HEK293 (cell line): ENCODE measurements around the gene CENATAC.

Experiments
- GLIS1 ChIP-seq: fragments of 450-650 bp; formaldehyde crosslinking; IDR thresholded peaks from 2 replicates; pipeline ENCODE4 v1.5.1; 2016; ENCODE audit warnings: missing biosample characterization, missing genetic modification characterization
- GLIS2 ChIP-seq: fragments of 450-650 bp; formaldehyde crosslinking; IDR thresholded peaks from 2 replicates; pipeline ENCODE4 v1.5.1; 2016; ENCODE audit warnings: missing biosample characterization, missing genetic modification characterization
- MYNN ChIP-seq: fragments of 450-650 bp; formaldehyde crosslinking; IDR thresholded peaks from 2 replicates; pipeline ENCODE4 v1.5.1; 2016; ENCODE audit warnings: missing biosample characterization, missing genetic modification characterization, borderline replicate concordance
- OSR2 ChIP-seq: fragments of 450-650 bp; formaldehyde crosslinking; IDR thresholded peaks from 2 replicates; pipeline ENCODE4 v1.5.1; 2016; ENCODE audit warnings: missing biosample characterization, missing genetic modification characterization
- YY1 ChIP-seq: fragments of 450-650 bp; formaldehyde crosslinking; IDR thresholded peaks from 2 replicates; pipeline ENCODE4 v1.5.1; 2018; ENCODE audit warnings: missing biosample characterization, missing genetic modification characterization
- ZNF132 ChIP-seq: fragments of 450-650 bp; formaldehyde crosslinking; IDR thresholded peaks from 2 replicates; pipeline ENCODE4 v1.5.1; 2017; ENCODE audit warnings: missing biosample characterization, missing genetic modification characterization, borderline replicate concordance
- ZNF169 ChIP-seq: fragments of 450-650 bp; formaldehyde crosslinking; IDR thresholded peaks from 2 replicates; pipeline ENCODE4 v1.5.1; 2016; ENCODE audit warnings: missing biosample characterization, missing genetic modification characterization
- ZNF239 ChIP-seq: fragments of 450-650 bp; formaldehyde crosslinking; IDR thresholded peaks from 2 replicates; pipeline ENCODE4 v1.5.1; 2016; ENCODE audit warnings: missing biosample characterization, missing genetic modification characterization
- ZNF350 ChIP-seq: fragments of 450-650 bp; formaldehyde crosslinking; IDR thresholded peaks from 2 replicates; pipeline ENCODE4 v1.5.0; 2017; ENCODE audit warnings: missing biosample characterization, mild to moderate bottlenecking, missing genetic modification characterization
- ZNF37A ChIP-seq: fragments of 450-650 bp; IDR thresholded peaks from 2 replicates; pipeline ENCODE4 v1.5.1; 2018; ENCODE audit warnings: missing biosample characterization, missing genetic modification characterization
- ZNF529 ChIP-seq: fragments of 450-650 bp; formaldehyde crosslinking; IDR thresholded peaks from 2 replicates; pipeline ENCODE4 v1.5.1; 2017; ENCODE audit warnings: missing genetic modification characterization, missing biosample characterization; ENCODE audit not compliant: insufficient replicate concordance
- ZNF555 ChIP-seq: fragments of 450-650 bp; formaldehyde crosslinking; conservative IDR thresholded peaks from 2 replicates; pipeline ENCODE4 v1.5.1; 2017; ENCODE audit warnings: missing biosample characterization, mild to moderate bottlenecking, missing genetic modification characterization, inconsistent platforms
- ZNF621 ChIP-seq: fragments of 450-650 bp; formaldehyde crosslinking; IDR thresholded peaks from 2 replicates; pipeline ENCODE4 v1.5.1; 2017; ENCODE audit warnings: missing biosample characterization, missing genetic modification characterization
- ZNF670 ChIP-seq: fragments of 450-650 bp; formaldehyde crosslinking; IDR thresholded peaks from 2 replicates; pipeline ENCODE4 v1.5.1; 2016; ENCODE audit warnings: missing biosample characterization, missing genetic modification characterization, low read depth
- ZNF792 ChIP-seq: fragments of 450-650 bp; formaldehyde crosslinking; IDR thresholded peaks from 2 replicates; pipeline ENCODE4 v1.5.1; 2016; ENCODE audit warnings: missing biosample characterization, missing genetic modification characterization
- TF ChIP-seq, protein P1 (sequence below): fragments of 450-650 bp; formaldehyde crosslinking; IDR thresholded peaks from 2 replicates; pipeline ENCODE4 v1.5.1; 2016; ENCODE audit warnings: missing biosample characterization, missing genetic modification characterization
- TF ChIP-seq, protein P2 (sequence below): fragments of 450-650 bp; formaldehyde crosslinking; IDR thresholded peaks from 2 replicates; pipeline ENCODE4 v1.5.1; 2016; ENCODE audit warnings: missing biosample characterization, missing genetic modification characterization
- TF ChIP-seq, protein P3 (sequence below): fragments of 450-650 bp; formaldehyde crosslinking; optimal IDR thresholded peaks from 2 replicates; pipeline ENCODE3; 2016; ENCODE audit warnings: missing biosample characterization, mild to moderate bottlenecking, missing genetic modification characterization
- TF ChIP-seq, protein P4 (sequence below): fragments of 450-650 bp; formaldehyde crosslinking; IDR thresholded peaks from 2 replicates; pipeline ENCODE4 v1.5.1; 2016; ENCODE audit warnings: missing biosample characterization, missing genetic modification characterization, low read depth
- TF ChIP-seq, protein P5 (sequence below): fragments of 450-650 bp; formaldehyde crosslinking; IDR thresholded peaks from 2 replicates; pipeline ENCODE4 v1.5.1; 2017; ENCODE audit warnings: missing biosample characterization, mild to moderate bottlenecking, missing genetic modification characterization, moderate library complexity
- TF ChIP-seq, protein P6 (sequence below): IDR thresholded peaks from 2 replicates; pipeline ENCODE4 v1.6.1; 2011; ENCODE audit warnings: mild to moderate bottlenecking, low read depth, low read length, borderline replicate concordance
- TF ChIP-seq, protein P7 (sequence below): fragments of 450-650 bp; formaldehyde crosslinking; IDR thresholded peaks from 2 replicates; pipeline ENCODE4 v1.5.1; 2016; ENCODE audit warnings: missing biosample characterization, missing genetic modification characterization, borderline replicate concordance

The CENATAC gene

DNA sequence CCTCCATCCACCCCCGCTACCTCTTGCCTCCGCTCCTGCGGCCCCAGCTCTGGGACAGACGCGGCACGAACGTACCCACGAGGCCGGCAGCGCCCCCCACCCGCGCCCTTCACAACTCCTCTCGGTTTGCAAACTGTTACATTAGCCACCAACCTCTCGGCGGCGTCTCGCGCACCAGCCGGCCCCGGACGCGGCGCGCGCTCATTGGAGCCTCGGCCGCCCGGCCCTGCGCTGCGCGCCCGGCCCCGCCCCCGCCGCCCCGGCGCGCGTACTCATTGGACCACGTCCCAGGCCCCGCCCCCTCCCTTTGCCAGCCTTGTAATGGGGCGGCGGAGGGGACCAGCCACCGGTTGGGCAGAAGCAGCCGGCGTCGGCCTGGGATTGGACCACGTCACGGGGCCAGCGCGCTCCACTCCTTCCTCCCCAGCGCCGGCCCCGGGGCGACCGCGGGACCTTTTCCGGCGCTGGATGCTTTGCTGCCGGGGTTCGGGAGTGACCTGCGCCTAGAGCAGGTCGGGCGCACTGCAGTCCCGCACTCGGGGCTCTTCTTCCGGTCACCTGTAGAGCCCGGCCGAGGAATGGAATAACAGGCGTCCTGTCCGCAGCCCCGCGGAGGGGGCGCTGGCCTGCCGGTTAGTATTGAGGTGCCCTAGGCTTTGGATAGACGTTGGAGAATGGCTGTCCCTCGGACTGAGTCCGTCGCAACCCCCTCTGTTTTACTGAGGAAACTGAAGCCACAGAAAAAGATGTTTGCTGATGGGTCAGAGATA, 59.2 kb downstream of the CENATAC start, which contains the start of gene HYOU1 (continued):
- TF ChIP-seq, protein P1, sequence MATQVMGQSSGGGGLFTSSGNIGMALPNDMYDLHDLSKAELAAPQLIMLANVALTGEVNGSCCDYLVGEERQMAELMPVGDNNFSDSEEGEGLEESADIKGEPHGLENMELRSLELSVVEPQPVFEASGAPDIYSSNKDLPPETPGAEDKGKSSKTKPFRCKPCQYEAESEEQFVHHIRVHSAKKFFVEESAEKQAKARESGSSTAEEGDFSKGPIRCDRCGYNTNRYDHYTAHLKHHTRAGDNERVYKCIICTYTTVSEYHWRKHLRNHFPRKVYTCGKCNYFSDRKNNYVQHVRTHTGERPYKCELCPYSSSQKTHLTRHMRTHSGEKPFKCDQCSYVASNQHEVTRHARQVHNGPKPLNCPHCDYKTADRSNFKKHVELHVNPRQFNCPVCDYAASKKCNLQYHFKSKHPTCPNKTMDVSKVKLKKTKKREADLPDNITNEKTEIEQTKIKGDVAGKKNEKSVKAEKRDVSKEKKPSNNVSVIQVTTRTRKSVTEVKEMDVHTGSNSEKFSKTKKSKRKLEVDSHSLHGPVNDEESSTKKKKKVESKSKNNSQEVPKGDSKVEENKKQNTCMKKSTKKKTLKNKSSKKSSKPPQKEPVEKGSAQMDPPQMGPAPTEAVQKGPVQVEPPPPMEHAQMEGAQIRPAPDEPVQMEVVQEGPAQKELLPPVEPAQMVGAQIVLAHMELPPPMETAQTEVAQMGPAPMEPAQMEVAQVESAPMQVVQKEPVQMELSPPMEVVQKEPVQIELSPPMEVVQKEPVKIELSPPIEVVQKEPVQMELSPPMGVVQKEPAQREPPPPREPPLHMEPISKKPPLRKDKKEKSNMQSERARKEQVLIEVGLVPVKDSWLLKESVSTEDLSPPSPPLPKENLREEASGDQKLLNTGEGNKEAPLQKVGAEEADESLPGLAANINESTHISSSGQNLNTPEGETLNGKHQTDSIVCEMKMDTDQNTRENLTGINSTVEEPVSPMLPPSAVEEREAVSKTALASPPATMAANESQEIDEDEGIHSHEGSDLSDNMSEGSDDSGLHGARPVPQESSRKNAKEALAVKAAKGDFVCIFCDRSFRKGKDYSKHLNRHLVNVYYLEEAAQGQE (tag by site-specific recombination) = no peak
- TF ChIP-seq ZNF670 (no peak), ZNF350 (no peak), MYNN (tag by site-specific recombination) (no peak), YY1 (tag by site-specific recombination) (no peak), OSR2 (tag by site-specific recombination) (no peak), ZNF621 (no peak), ZNF792 (no peak), ZNF555 (tag by site-specific recombination) (no peak), ZNF37A (tag by site-specific recombination) (no peak), ZNF169 (tag by site-specific recombination) (no peak), ZNF529 (tag by site-specific recombination) (no peak), ZNF132 (tag by site-specific recombination) (no peak), ZNF239 (no peak), GLIS1 (tag by site-specific recombination) (no peak), GLIS2 (tag by site-specific recombination) (no peak; the same call in 1 of the 2 replicates)
- TF ChIP-seq, protein P2, sequence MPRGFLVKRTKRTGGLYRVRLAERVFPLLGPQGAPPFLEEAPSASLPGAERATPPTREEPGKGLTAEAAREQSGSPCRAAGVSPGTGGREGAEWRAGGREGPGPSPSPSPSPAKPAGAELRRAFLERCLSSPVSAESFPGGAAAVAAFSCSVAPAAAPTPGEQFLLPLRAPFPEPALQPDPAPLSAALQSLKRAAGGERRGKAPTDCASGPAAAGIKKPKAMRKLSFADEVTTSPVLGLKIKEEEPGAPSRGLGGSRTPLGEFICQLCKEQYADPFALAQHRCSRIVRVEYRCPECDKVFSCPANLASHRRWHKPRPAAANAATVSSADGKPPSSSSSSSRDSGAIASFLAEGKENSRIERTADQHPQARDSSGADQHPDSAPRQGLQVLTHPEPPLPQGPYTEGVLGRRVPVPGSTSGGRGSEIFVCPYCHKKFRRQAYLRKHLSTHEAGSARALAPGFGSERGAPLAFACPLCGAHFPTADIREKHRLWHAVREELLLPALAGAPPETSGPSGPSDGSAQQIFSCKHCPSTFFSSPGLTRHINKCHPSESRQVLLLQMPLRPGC (tag by site-specific recombination) = no peak
- TF ChIP-seq, protein P3, sequence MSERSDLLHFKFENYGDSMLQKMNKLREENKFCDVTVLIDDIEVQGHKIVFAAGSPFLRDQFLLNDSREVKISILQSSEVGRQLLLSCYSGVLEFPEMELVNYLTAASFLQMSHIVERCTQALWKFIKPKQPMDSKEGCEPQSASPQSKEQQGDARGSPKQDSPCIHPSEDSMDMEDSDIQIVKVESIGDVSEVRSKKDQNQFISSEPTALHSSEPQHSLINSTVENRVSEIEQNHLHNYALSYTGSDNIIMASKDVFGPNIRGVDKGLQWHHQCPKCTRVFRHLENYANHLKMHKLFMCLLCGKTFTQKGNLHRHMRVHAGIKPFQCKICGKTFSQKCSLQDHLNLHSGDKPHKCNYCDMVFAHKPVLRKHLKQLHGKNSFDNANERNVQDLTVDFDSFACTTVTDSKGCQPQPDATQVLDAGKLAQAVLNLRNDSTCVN (tag by site-specific recombination) = peak; percentile 90
- TF ChIP-seq, protein P4, sequence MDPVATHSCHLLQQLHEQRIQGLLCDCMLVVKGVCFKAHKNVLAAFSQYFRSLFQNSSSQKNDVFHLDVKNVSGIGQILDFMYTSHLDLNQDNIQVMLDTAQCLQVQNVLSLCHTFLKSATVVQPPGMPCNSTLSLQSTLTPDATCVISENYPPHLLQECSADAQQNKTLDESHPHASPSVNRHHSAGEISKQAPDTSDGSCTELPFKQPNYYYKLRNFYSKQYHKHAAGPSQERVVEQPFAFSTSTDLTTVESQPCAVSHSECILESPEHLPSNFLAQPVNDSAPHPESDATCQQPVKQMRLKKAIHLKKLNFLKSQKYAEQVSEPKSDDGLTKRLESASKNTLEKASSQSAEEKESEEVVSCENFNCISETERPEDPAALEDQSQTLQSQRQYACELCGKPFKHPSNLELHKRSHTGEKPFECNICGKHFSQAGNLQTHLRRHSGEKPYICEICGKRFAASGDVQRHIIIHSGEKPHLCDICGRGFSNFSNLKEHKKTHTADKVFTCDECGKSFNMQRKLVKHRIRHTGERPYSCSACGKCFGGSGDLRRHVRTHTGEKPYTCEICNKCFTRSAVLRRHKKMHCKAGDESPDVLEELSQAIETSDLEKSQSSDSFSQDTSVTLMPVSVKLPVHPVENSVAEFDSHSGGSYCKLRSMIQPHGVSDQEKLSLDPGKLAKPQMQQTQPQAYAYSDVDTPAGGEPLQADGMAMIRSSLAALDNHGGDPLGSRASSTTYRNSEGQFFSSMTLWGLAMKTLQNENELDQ (tag by site-specific recombination) = no peak
- TF ChIP-seq, protein P5, sequence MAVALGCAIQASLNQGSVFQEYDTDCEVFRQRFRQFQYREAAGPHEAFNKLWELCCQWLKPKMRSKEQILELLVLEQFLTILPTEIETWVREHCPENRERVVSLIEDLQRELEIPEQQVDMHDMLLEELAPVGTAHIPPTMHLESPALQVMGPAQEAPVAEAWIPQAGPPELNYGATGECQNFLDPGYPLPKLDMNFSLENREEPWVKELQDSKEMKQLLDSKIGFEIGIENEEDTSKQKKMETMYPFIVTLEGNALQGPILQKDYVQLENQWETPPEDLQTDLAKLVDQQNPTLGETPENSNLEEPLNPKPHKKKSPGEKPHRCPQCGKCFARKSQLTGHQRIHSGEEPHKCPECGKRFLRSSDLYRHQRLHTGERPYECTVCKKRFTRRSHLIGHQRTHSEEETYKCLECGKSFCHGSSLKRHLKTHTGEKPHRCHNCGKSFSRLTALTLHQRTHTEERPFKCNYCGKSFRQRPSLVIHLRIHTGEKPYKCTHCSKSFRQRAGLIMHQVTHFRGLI (tag by site-specific recombination) = peak; percentile 27; the same call in 1 of the 2 replicates
- TF ChIP-seq, protein P6, sequence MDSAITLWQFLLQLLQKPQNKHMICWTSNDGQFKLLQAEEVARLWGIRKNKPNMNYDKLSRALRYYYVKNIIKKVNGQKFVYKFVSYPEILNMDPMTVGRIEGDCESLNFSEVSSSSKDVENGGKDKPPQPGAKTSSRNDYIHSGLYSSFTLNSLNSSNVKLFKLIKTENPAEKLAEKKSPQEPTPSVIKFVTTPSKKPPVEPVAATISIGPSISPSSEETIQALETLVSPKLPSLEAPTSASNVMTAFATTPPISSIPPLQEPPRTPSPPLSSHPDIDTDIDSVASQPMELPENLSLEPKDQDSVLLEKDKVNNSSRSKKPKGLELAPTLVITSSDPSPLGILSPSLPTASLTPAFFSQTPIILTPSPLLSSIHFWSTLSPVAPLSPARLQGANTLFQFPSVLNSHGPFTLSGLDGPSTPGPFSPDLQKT = no peak
- TF ChIP-seq, protein P7, sequence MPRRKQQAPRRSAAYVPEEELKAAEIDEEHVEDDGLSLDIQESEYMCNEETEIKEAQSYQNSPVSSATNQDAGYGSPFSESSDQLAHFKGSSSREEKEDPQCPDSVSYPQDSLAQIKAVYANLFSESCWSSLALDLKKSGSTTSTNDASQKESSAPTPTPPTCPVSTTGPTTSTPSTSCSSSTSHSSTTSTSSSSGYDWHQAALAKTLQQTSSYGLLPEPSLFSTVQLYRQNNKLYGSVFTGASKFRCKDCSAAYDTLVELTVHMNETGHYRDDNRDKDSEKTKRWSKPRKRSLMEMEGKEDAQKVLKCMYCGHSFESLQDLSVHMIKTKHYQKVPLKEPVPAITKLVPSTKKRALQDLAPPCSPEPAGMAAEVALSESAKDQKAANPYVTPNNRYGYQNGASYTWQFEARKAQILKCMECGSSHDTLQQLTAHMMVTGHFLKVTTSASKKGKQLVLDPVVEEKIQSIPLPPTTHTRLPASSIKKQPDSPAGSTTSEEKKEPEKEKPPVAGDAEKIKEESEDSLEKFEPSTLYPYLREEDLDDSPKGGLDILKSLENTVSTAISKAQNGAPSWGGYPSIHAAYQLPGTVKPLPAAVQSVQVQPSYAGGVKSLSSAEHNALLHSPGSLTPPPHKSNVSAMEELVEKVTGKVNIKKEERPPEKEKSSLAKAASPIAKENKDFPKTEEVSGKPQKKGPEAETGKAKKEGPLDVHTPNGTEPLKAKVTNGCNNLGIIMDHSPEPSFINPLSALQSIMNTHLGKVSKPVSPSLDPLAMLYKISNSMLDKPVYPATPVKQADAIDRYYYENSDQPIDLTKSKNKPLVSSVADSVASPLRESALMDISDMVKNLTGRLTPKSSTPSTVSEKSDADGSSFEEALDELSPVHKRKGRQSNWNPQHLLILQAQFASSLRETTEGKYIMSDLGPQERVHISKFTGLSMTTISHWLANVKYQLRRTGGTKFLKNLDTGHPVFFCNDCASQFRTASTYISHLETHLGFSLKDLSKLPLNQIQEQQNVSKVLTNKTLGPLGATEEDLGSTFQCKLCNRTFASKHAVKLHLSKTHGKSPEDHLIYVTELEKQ (tag by site-specific recombination) = no peak
